Uterus (tissue), 4 donors: Measurements from ENCODE around the gene ZSCAN23. TPM values are rescaled to one million over a fixed set of nuclear protein-coding genes. Genes with fewer than 3 reads are reported as not detected.

Source experiments
- DNase-seq, 2 donors: peaks; one replicate each; pipeline ENCODE4 v3.0.0-alpha.2; 2019 to 2020
- H3K27ac ChIP-seq, 2 donors: fragments of 200-600 bp; sonication (generic); 1 replicate in 1 of 2; 2 replicates in 1 of 2; pipeline ENCODE4 v1.5.1; 2016 to 2018
- H3K27me3 ChIP-seq, 2 donors: fragments of 200-600 bp; sonication (generic); one replicate each; pipeline ENCODE4 v1.5.1; 2018 to 2019; ENCODE audit warnings: control low read depth in 1 of 2
- H3K36me3 ChIP-seq, 2 donors: fragments of 200-600 bp; sonication (generic); one replicate each; pipeline ENCODE4 v1.5.1; 2019; ENCODE audit warnings: control low read depth in 1 of 2
- H3K4me1 ChIP-seq, 2 donors: fragments of 200-600 bp; sonication (generic); one replicate each; pipeline ENCODE4 v1.5.1; 2018 to 2019; ENCODE audit warnings: control low read depth in 1 of 2
- H3K4me3 ChIP-seq, 2 donors: fragments of 200-600 bp; sonication (generic); 1 replicate in 1 of 2; 2 replicates in 1 of 2; pipeline ENCODE4 v1.5.1; 2018 to 2019; ENCODE audit warnings: mild to moderate bottlenecking in 1 of 2
- H3K9me3 ChIP-seq, 2 donors: fragments of 200-600 bp; sonication (generic); one replicate each; pipeline ENCODE4 v1.5.1; 2019; ENCODE audit warnings: control low read depth in 1 of 2
- CTCF ChIP-seq, 4 experiments: fragments of 200-600 bp in 2 of 4; fragments of 450-650 bp in 2 of 4; sonication (generic) in 2 of 4; IDR thresholded peaks; one replicate each; pipeline ENCODE4 v1.5.1; 2016 to 2019; ENCODE audit warnings: antibody characterized with exemption in 4 of 4, mild to moderate bottlenecking in 2 of 4, moderate library complexity in 1 of 4
- POLR2A ChIP-seq, 2 donors: fragments of 450-650 bp; IDR thresholded peaks; one replicate each; pipeline ENCODE4 v1.6.1; 2016; ENCODE audit warnings: antibody characterized with exemption in 2 of 2, mild to moderate bottlenecking in 1 of 2, moderate library complexity in 1 of 2
- intact Hi-C: fragments of 100-400 bp; cut with DNase I; formaldehyde crosslinking; loops from one replicate; pipeline ENCODE4 v1.15.1; 2023; ENCODE audit warnings: low total_unique reads
- small RNA-seq: library from RNA; depleted of rRNA; stranded (forward); fragments of <200 nt; gene quantifications from one replicate; pipeline ENCODE3, GENCODE V24; 2016
- total RNA-seq, 4 donors: library from RNA; depleted of rRNA in 3 of 4; stranded (reverse); fragments of >200 nt in 3 of 4; gene quantifications; one replicate each; pipeline versions ENCODE4 v1.1.0 to v1.2.4, GENCODE V29; 2014 to 2023
- donor health status: DM: yes; HTN: yes; CAD: no.

Gene ZSCAN23
- total RNA-seq, 4 donors from 2014 or later: 0.26 to 21.3 (median 7.5) TPM; not detected in 1

- Histone ChIP-seq H3K27ac (no peak overlapping the region), H3K4me1 (peaks cover 0 to 6% of the 10 kb centered on the region in 2 donors), H3K27me3 (no peaks in the 10 kb centered on the region), H3K4me3 (no peak overlapping the region), H3K9me3 (no peaks in the 10 kb centered on the region), H3K36me3 (no peaks in the 10 kb centered on the region)
- DNase-seq: no peak
- TF ChIP-seq CTCF (IDR thresholded peaks at IDR 0.05) (no peak), POLR2A (IDR thresholded peaks at IDR 0.05) (no peak)
- intact Hi-C loops: no loop called here
Observed at GRCh38 chr6:28393912-28394662, 49.2 kb downstream of the ZSCAN23 start.

- no peak overlapping the region for H3K27ac ChIP-seq
- intact Hi-C loops: no loop called here
- no peaks in the 10 kb centered on the region for H3K36me3 ChIP-seq
- H3K9me3 ChIP-seq: no peaks in the 10 kb centered on the region
- no peak for DNase-seq
- no peaks in the 10 kb centered on the region for H3K27me3 ChIP-seq
- H3K4me1 ChIP-seq: no peaks in the 10 kb centered on the region
- TF ChIP-seq POLR2A (IDR thresholded peaks at IDR 0.05) (no peak), CTCF (IDR thresholded peaks at IDR 0.05) (no peak)
- no peak overlapping the region for H3K4me3 ChIP-seq
Observed at GRCh38 chr6:28390688-28391087, 52.6 kb downstream of the ZSCAN23 start.

- Histone ChIP-seq H3K27me3 (no peaks in the 10 kb centered on the region), H3K4me3 (no peak overlapping the region), H3K36me3 (no peaks in the 10 kb centered on the region), H3K9me3 (no peaks in the 10 kb centered on the region), H3K27ac (no peak overlapping the region), H3K4me1 (no peaks in the 10 kb centered on the region)
- DNase-seq: no peak
- TF ChIP-seq CTCF (IDR thresholded peaks at IDR 0.05): no peak
- no peak for TF ChIP-seq POLR2A (IDR thresholded peaks at IDR 0.05)
- intact Hi-C loops: no loop called here
Observed at GRCh38 chr6:28384143-28384533, 59.2 kb downstream of the ZSCAN23 start.

GRCh38 chr6:28383235-28384142 is 59.8 kb downstream of the ZSCAN23 start:
- peak in 3 of 4 experiments; percentile 23 to 40 (median 32) for TF ChIP-seq CTCF (IDR thresholded peaks at IDR 0.05)
- TF ChIP-seq POLR2A (IDR thresholded peaks at IDR 0.05): peak; percentile 23 to 24
- no peaks in the 10 kb centered on the region for H3K36me3 ChIP-seq
- intact Hi-C loops: no loop called here

More at GRCh38 chr6:28383235-28384142, 59.8 kb downstream of the ZSCAN23 start:
- Histone ChIP-seq H3K27me3 (no peaks in the 10 kb centered on the region), H3K4me3 (peak overlapping the region; percentile 39 to 44), H3K4me1 (no peaks in the 10 kb centered on the region), H3K9me3 (peaks cover 0 to 6% of the 10 kb centered on the region in 2 donors), H3K27ac (peak overlapping the region; percentile 72 to 82)
- DNase-seq: peak; percentile 80 to 85

Small RNA genes within 50 kb of the gene (small RNA-seq; reads per million reads assigned to genes)
- gene RNU2-45P: not detected

Other genes with a start within 250 kb of the ZSCAN23 start
- gene ZSCAN9, start 218.2 kb downstream of the ZSCAN23 start, total RNA-seq: 10 to 100 TPM; 17.6 to 38.9 (median 24.6) TPM
- 10 to 100 TPM in 1 of 4 donors, 1 to 10 TPM in 3; 1.5 to 15.6 (median 4.7) TPM for gene ZKSCAN4, start 191.2 kb downstream of the ZSCAN23 start, total RNA-seq
- 1 to 10 TPM in 1 of 4 donors, under 1 TPM in 1, not detected in 2; 0.97 to 1.2 TPM for gene NKAPL, start 184.2 kb downstream of the ZSCAN23 start, total RNA-seq
- gene ZSCAN26, start 176.3 kb downstream of the ZSCAN23 start, total RNA-seq: 10 to 100 TPM; 12.6 to 54.7 (median 33.4) TPM
- 10 to 100 TPM in 1 of 4 donors, 1 to 10 TPM in 3; 2.6 to 10.9 (median 7.0) TPM for gene PGBD1, start 161.9 kb downstream of the ZSCAN23 start, total RNA-seq
- gene ZSCAN31, start 107.3 kb downstream of the ZSCAN23 start, total RNA-seq: 10 to 100 TPM in 3 of 4 donors, 1 to 10 TPM in 1; 3.5 to 63.8 (median 31.5) TPM
- gene ZKSCAN3, start 93.5 kb downstream of the ZSCAN23 start, total RNA-seq: 10 to 100 TPM in 1 of 4 donors, 1 to 10 TPM in 2, under 1 TPM in 1; 0.29 to 12.3 (median 5.1) TPM
- gene ZSCAN12, start 43.7 kb downstream of the ZSCAN23 start, total RNA-seq: 10 to 100 TPM in 2 of 4 donors, 1 to 10 TPM in 2; 3.8 to 22.2 (median 8.4) TPM
- gene GPX6, start 72.3 kb upstream of the ZSCAN23 start, total RNA-seq: not detected
- not detected for gene GPX5, start 82.4 kb upstream of the ZSCAN23 start, total RNA-seq